Naive B cell (primary cell): ENCODE measurements around the gene PMIS2. TPM values are rescaled to one million over a fixed set of nuclear protein-coding genes. Genes with fewer than 3 reads are reported as not detected.

Experiments
- ATAC-seq, 2 donors: fragments of 150-1000 bp; cut with Tn5 transposase; 2 replicates each; pipeline ENCODE4 v1.10.0; 2021; ENCODE audit warnings: low read depth in 2 of 2, mild to moderate bottlenecking in 2 of 2, moderate library complexity in 2 of 2
- DNase-seq: peaks from one replicate; pipeline ENCODE4 v3.0.0; 2022
- H3K27ac Mint-ChIP-seq, 6 donors: one replicate each; pipeline ENCODE4 v1.8.0; 2020 to 2022; ENCODE audit warnings: mild to moderate bottlenecking in 6 of 6, mixed read lengths in 6 of 6, moderate library complexity in 5 of 6, inconsistent platforms in 2 of 6
- H3K27me3 Mint-ChIP-seq, 3 donors: one replicate each; pipeline ENCODE4 v1.8.0; 2021 to 2022; ENCODE audit warnings: mixed read lengths in 3 of 3, mild to moderate bottlenecking in 1 of 3
- H3K36me3 Mint-ChIP-seq, 2 donors: one replicate each; pipeline ENCODE4 v1.8.0; 2020 to 2022; ENCODE audit warnings: mixed read lengths in 2 of 2, inconsistent platforms in 1 of 2, mild to moderate bottlenecking in 1 of 2
- H3K4me1 Mint-ChIP-seq, 3 donors: one replicate each; pipeline ENCODE4 v1.8.0; 2020 to 2022; ENCODE audit warnings: mixed read lengths in 3 of 3, inconsistent platforms in 1 of 3, mild to moderate bottlenecking in 1 of 3, moderate library complexity in 1 of 3
- H3K4me3 Mint-ChIP-seq, 8 donors: one replicate each; pipeline ENCODE4 v1.8.0; 2020 to 2022; ENCODE audit warnings: mild to moderate bottlenecking in 8 of 8, mixed read lengths in 8 of 8, moderate library complexity in 8 of 8, inconsistent platforms in 2 of 8
- H3K9me3 Mint-ChIP-seq, 7 donors: one replicate each; pipeline ENCODE4 v1.8.0; 2020 to 2022; ENCODE audit warnings: mixed read lengths in 7 of 7, mild to moderate bottlenecking in 5 of 7, inconsistent platforms in 2 of 7, moderate library complexity in 1 of 7
- polyA plus RNA-seq, 6 donors: library from polyadenylated mRNA; unstranded; fragments of 300-500 nt; fragmentation: Illumina TruSeq; gene quantifications; one replicate each; pipeline ENCODE4 v1.2.3, GENCODE V29; 2021; ENCODE audit warnings: low read depth in 6 of 6

PMIS2 gene
- polyA plus RNA-seq, 6 donors from 2014 or later = not detected

DNA sequence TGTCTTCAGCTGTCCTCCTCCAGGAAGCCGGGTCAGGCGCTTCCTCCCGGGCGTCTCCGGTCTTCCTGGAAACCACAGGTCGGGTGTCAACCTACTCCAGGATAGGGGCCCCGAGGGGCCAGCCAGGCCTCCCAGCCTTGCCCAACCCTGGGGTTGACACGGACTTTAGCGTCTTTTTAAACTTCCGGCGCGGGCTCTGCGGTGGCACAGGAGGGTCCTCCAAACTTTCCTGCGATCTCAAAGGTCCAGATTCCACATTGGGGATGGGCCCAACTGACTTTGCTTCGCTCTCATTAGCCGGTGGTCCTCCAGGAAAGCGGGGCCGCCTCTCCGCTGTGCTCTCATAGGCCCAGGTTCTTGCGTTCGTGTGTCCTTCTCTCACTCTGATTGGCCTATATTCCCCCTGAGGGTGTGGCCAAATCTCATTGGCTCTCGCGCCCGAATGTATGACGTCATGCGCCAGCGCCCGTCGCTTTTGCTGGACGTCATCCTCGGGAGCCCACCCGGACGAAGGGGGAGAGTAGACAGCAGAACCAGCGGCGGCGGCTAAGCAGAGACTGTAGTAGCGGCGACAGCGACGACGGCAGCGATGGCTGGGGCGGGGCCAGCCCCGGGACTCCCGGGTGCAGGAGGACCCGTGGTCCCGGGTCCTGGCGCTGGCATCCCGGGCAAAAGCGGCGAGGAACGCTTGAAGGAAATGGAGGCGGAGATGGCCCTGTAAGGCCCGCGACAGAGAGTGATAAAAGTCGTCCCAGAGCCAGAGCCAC, 42.8 kb downstream of the PMIS2 start, which contains the start of gene RBM42:
Gene RBM42, plus strand, starts transcription at position 472 of the 767 bp plus-strand sequence. Its CDS starts 118 bp downstream, at position 590.
- H3K36me3 Mint-ChIP-seq = peaks cover 9 to 36% of the 10 kb centered on the region in 2 donors
- H3K4me3 Mint-ChIP-seq = peak within 1 kb of the TSS; percentile 89 to 100 (median 98)
- H3K9me3 Mint-ChIP-seq = no peaks in the 10 kb centered on the region
- no peaks in the 10 kb centered on the region for H3K27me3 Mint-ChIP-seq
- peaks cover 18 to 45% (median 25%) of the 10 kb centered on the region in 3 donors for H3K4me1 Mint-ChIP-seq
- H3K27ac Mint-ChIP-seq = peak within 1 kb of the TSS; percentile 97 to 99 (median 98)
- peak; percentile 98 for DNase-seq
- ATAC-seq = peak; percentile 98 to 99

- Mint-ChIP-seq H3K9me3 (no peaks in the 10 kb centered on the region), H3K4me1 (peaks cover 18 to 45% (median 25%) of the 10 kb centered on the region in 3 donors), H3K36me3 (peaks cover 9 to 36% of the 10 kb centered on the region in 2 donors), H3K27ac (peak overlapping the region; percentile 97 to 99 (median 98)), H3K27me3 (no peaks in the 10 kb centered on the region), H3K4me3 (peak overlapping the region; percentile 89 to 100 (median 98))
- DNase-seq (no peak), ATAC-seq (no peak)
Observed at GRCh38 chr19:35629332-35629633, 43.3 kb downstream of the PMIS2 start.

- H3K4me1 Mint-ChIP-seq = peaks cover 11 to 39% (median 15%) of the 10 kb centered on the region in 3 donors
- peaks cover 12 to 49% of the 10 kb centered on the region in 2 donors for H3K36me3 Mint-ChIP-seq
- H3K4me3 Mint-ChIP-seq = no peak overlapping the region
- no peak overlapping the region for H3K27ac Mint-ChIP-seq
- ATAC-seq (no peak), DNase-seq (no peak)
- no peaks in the 10 kb centered on the region for H3K27me3 Mint-ChIP-seq
- no peaks in the 10 kb centered on the region for H3K9me3 Mint-ChIP-seq
Observed at GRCh38 chr19:35633727-35634440, 47.9 kb downstream of the PMIS2 start.

DNA sequence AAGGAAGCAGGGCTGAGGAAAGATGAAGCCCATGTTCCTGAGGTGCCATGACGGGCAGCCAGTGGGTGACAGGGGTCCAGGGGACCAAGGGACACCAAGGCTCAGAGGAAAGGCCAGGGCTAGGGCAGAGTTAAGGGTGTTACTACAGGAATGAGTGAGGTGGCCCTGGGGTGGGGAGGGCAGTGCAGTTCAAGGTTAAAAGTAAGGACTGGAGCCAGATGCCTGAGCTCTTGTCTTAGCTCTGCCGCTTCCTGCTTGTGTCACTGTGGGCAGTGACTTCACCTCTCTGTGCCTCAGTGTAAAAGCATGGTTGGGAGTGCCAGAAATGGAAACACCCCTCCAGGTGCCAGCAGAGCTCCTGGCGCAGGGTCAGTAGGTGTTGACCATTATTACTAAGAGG, 50.7 kb downstream of the PMIS2 start:
- no peak overlapping the region for H3K4me3 Mint-ChIP-seq
- ATAC-seq (no peak), DNase-seq (no peak)
- no peaks in the 10 kb centered on the region for H3K9me3 Mint-ChIP-seq
- H3K27me3 Mint-ChIP-seq = no peaks in the 10 kb centered on the region
- peaks cover 9 to 24% (median 13%) of the 10 kb centered on the region in 3 donors for H3K4me1 Mint-ChIP-seq
- H3K27ac Mint-ChIP-seq = no peak overlapping the region
- peaks cover 9 to 35% of the 10 kb centered on the region in 2 donors for H3K36me3 Mint-ChIP-seq

Other genes starting within 250 kb of the PMIS2 start
- gene FFAR1, start 238.3 kb upstream of the PMIS2 start, polyA plus RNA-seq = 1 to 10 TPM in 2 of 6 donors, under 1 TPM in 4; 0.14 to 1.9 (median 0.75) TPM
- gene FFAR3, start 227.7 kb upstream of the PMIS2 start, polyA plus RNA-seq = under 1 TPM in 1 of 6 donors, not detected in 5; 0.17 TPM
- not detected for gene GPR42, start 215.1 kb upstream of the PMIS2 start, polyA plus RNA-seq
- not detected for gene FFAR2, start 137.9 kb upstream of the PMIS2 start, polyA plus RNA-seq
- gene KRTDAP, start 95.7 kb upstream of the PMIS2 start, polyA plus RNA-seq = not detected
- 1 to 10 TPM in 2 of 6 donors, not detected in 4; 2.6 to 3.1 TPM for gene DMKN, start 72.5 kb upstream of the PMIS2 start, polyA plus RNA-seq
- gene SBSN, start 57.9 kb upstream of the PMIS2 start, polyA plus RNA-seq = not detected
- not detected for gene GAPDHS, start 52.7 kb upstream of the PMIS2 start, polyA plus RNA-seq
- gene TMEM147, start 40.5 kb upstream of the PMIS2 start, polyA plus RNA-seq = 100 to 1,000 TPM; 153 to 293 (median 162) TPM
- not detected for gene ATP4A, start 22.5 kb upstream of the PMIS2 start, polyA plus RNA-seq
- gene HAUS5, start 26.6 kb downstream of the PMIS2 start, polyA plus RNA-seq = 1 to 10 TPM; 6.7 to 9.8 (median 8.6) TPM
- 10 to 100 TPM; 30.6 to 71.1 (median 50.9) TPM for gene RBM42, start 42.9 kb downstream of the PMIS2 start, polyA plus RNA-seq
- under 1 TPM in 1 of 6 donors, not detected in 5; 0.61 TPM for gene ETV2, start 55.6 kb downstream of the PMIS2 start, polyA plus RNA-seq
- gene COX6B1, start 62.1 kb downstream of the PMIS2 start, polyA plus RNA-seq = 100 to 1,000 TPM; 623 to 732 (median 678) TPM
- gene UPK1A, start 80.3 kb downstream of the PMIS2 start, polyA plus RNA-seq = not detected
- 1 to 10 TPM in 1 of 6 donors, under 1 TPM in 4, not detected in 1; 0.21 to 1.3 (median 0.70) TPM for gene ZBTB32, start 118.4 kb downstream of the PMIS2 start, polyA plus RNA-seq
- gene KMT2B, start 131.8 kb downstream of the PMIS2 start, polyA plus RNA-seq = 1 to 10 TPM in 2 of 6 donors, under 1 TPM in 4; 0.35 to 2.2 (median 0.76) TPM
- gene IGFLR1, start 156.3 kb downstream of the PMIS2 start, polyA plus RNA-seq = 100 to 1,000 TPM; 114 to 195 (median 134) TPM
- gene U2AF1L4, start 159.2 kb downstream of the PMIS2 start, polyA plus RNA-seq = 10 to 100 TPM; 26.1 to 41.0 (median 32.5) TPM
- 100 to 1,000 TPM in 2 of 6 donors, 10 to 100 TPM in 4; 82.4 to 105 (median 94.3) TPM for gene PSENEN, start 159.5 kb downstream of the PMIS2 start, polyA plus RNA-seq
- gene LIN37, start 162.4 kb downstream of the PMIS2 start, polyA plus RNA-seq = 10 to 100 TPM in 3 of 6 donors, 1 to 10 TPM in 3; 8.1 to 17.9 (median 11.1) TPM
- gene HSPB6, start 170.9 kb downstream of the PMIS2 start, polyA plus RNA-seq = not detected
- gene PROSER3, start 172.0 kb downstream of the PMIS2 start, polyA plus RNA-seq = 10 to 100 TPM in 1 of 6 donors, 1 to 10 TPM in 4, not detected in 1; 3.2 to 13.9 (median 9.0) TPM
- gene ARHGAP33, start 189.4 kb downstream of the PMIS2 start, polyA plus RNA-seq = under 1 TPM in 1 of 6 donors, not detected in 5; 0.58 TPM
- not detected for gene PRODH2, start 226.7 kb downstream of the PMIS2 start, polyA plus RNA-seq